PFSK-1 (cell line): ENCODE data around the gene GNG4.

Experiments used
- FOXP2 ChIP-seq: optimal IDR thresholded peaks from 2 replicates; pipeline ENCODE3; 2011; ENCODE audit warnings: borderline replicate concordance, control low read depth, inconsistent platforms; ENCODE audit not compliant: insufficient read depth; ENCODE audit errors: extremely low read length, extremely low read depth
- POLR2AphosphoS5 ChIP-seq: IDR thresholded peaks from 2 replicates; pipeline ENCODE4 v1.6.1; 2012; ENCODE audit warnings: low read depth, mild to moderate bottlenecking, control low read depth, low read length, moderate library complexity
- REST ChIP-seq, 2 experiments: IDR thresholded peaks; 2 replicates each; pipeline versions ENCODE4 v1.6.1 to v1.8.0; 2011 to 2012; ENCODE audit warnings: low read depth in 2 of 2, low read length in 2 of 2, control low read depth in 1 of 2, inconsistent platforms in 1 of 2, mild to moderate bottlenecking in 1 of 2, moderate library complexity in 1 of 2; ENCODE audit not compliant: insufficient read depth in 1 of 2
- SIN3A ChIP-seq: IDR thresholded peaks from 2 replicates; pipeline ENCODE4 v1.6.1; 2012; ENCODE audit warnings: mild to moderate bottlenecking, low read length, moderate library complexity, borderline replicate concordance; ENCODE audit not compliant: insufficient read depth
- TAF1 ChIP-seq: IDR thresholded peaks from 2 replicates; pipeline ENCODE4 v1.6.1; 2012; ENCODE audit warnings: low read length, control low read depth, borderline replicate concordance; ENCODE audit not compliant: insufficient read depth

The GNG4 gene

GRCh38 chr1:235608278-235608677, 41.3 kb downstream of the GNG4 start:
- TF ChIP-seq REST (IDR thresholded peaks at IDR 0.05; ENCODE audit: insufficient read depth in 1 of 2, low read depth in 2 of 2, low read length in 2 of 2) (no peak), SIN3A (no peak), TAF1 (no peak), FOXP2 (no peak), POLR2AphosphoS5 (no peak)

GRCh38 chr1:235607284-235607683, 42.3 kb downstream of the GNG4 start:
- TF ChIP-seq TAF1, result no peak
- no peak for TF ChIP-seq REST (IDR thresholded peaks at IDR 0.05; ENCODE audit: insufficient read depth in 1 of 2, low read depth in 2 of 2, low read length in 2 of 2)
- TF ChIP-seq POLR2AphosphoS5, result no peak
- no peak for TF ChIP-seq SIN3A
- TF ChIP-seq FOXP2, result no peak

DNA sequence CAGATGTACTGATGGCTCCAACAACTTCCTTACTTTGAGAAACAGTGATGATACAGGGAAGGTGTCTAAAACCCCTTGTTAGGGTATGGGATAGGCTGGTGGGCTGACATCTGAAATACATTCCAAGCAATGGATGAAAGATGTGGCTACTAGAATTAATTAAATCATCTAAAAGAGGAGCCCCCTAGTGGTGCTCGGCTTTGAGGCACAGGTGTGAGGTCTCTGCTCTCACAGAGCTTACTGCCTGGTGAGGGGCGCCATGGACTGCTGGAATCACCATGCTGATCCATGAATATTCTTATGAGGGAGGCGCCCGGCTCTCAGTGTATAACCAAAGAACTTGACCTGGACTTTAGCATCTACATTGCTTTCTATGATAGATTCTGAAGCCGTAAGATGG, 48.5 kb downstream of the GNG4 start:
- TF ChIP-seq TAF1, result no peak
- no peak for TF ChIP-seq POLR2AphosphoS5
- TF ChIP-seq SIN3A, result no peak
- TF ChIP-seq REST (IDR thresholded peaks at IDR 0.05; ENCODE audit: insufficient read depth in 1 of 2, low read depth in 2 of 2, low read length in 2 of 2), result no peak
- TF ChIP-seq FOXP2, result no peak

- TF ChIP-seq POLR2AphosphoS5 (no peak), TAF1 (no peak), REST (IDR thresholded peaks at IDR 0.05; ENCODE audit: insufficient read depth in 1 of 2, low read depth in 2 of 2, low read length in 2 of 2) (no peak), SIN3A (no peak), FOXP2 (no peak)
These were observed 50.0 kb downstream of the GNG4 start for GRCh38 chr1:235599536-235599935.
